ENCODE data around the gene ZC3H13.

The ZC3H13 gene

DNA sequence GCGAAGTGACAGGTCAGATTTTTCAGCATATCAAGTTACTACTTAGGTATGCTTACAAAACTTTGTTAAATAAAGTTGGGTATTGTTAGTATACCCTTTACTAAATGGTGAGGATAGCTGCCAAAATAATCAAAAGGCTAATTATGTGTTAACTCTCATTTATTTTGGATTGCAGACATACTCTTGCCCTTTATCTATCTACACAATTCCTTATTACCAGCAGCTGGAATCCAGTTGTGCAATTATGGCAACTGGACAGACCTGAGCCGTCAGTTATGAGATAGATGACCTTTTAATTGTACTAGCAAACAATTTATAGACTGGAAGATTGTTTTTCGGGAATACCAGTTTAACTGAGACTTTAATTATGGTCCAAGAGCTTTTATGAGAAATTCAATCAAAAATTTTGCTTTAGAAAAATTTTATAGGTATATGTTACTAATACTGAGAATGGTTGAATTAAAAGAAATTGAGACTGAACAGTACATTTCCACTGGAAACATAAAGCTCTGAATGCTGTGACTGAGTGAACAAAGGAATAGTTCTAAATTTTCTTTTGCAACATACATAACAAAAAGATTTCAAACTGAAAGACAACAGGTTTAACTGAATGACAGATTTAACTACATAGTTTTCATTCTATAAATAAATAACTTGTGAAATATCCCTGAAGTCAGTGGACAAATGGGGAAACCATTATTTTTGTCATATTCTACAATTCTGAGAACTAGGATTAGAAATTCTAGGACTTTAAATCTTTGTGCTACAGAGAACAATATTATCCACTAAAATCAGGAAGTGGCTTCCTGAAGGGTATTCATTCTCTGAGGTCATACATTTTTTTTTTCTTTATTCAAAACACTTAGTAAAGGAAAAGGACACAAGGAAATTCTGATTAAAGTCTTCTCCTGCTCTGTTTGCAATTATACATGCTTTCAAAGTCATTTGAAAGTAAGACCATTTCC, 97.4 kb downstream of the ZC3H13 start:
- TF ChIP-seq, protein P1, sequence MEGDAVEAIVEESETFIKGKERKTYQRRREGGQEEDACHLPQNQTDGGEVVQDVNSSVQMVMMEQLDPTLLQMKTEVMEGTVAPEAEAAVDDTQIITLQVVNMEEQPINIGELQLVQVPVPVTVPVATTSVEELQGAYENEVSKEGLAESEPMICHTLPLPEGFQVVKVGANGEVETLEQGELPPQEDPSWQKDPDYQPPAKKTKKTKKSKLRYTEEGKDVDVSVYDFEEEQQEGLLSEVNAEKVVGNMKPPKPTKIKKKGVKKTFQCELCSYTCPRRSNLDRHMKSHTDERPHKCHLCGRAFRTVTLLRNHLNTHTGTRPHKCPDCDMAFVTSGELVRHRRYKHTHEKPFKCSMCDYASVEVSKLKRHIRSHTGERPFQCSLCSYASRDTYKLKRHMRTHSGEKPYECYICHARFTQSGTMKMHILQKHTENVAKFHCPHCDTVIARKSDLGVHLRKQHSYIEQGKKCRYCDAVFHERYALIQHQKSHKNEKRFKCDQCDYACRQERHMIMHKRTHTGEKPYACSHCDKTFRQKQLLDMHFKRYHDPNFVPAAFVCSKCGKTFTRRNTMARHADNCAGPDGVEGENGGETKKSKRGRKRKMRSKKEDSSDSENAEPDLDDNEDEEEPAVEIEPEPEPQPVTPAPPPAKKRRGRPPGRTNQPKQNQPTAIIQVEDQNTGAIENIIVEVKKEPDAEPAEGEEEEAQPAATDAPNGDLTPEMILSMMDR (IDR thresholded peaks at IDR 0.05; ENCODE audit: insufficient read depth, missing control alignments): no peak
- DNase-seq (ENCODE audit: insufficient read length, low spot score) (no peak), FAIRE-seq (no peak)

DNA sequence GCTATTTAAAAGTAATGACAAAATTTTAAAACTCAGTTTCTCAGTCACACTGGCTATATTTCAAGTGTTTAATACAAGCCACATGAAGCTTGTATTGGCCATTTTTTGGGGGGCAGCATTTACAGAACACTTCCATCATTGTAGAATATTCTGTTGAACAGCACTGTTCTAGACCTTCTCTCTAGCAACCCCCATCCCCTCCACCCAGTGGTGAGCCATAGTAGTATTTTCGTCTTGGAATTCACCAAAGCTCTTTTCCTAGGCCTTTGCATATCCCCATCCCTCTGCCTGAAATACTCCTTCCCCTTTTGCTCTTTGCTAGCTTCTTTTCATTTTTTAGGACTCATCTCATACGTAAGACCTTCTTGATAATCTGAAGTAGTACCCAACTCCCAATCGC, 99.5 kb downstream of the ZC3H13 start:
- FAIRE-seq (no peak), DNase-seq (ENCODE audit: insufficient read length, low spot score) (no peak)
- TF ChIP-seq, protein P1 (IDR thresholded peaks at IDR 0.05; ENCODE audit: insufficient read depth, missing control alignments): no peak

DNA sequence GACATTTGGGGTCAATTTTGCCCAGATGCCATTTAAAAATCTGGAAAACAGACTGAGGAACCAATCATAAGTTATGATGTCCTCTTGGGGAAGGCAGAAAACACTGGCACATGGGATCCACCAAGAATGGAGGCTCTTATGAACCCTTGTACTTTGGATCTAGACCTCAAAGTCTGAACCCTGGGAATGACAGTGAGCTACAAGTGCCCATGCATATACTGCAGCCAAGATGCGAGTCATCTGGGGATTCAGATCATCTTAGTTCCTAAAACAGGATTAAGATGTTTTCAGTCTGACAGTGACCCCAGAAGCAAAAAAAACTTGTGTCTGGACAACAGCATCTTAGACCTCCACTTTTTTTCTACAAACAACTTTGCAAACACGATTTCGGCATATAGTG, 100.8 kb downstream of the ZC3H13 start:
- FAIRE-seq: no peak
- TF ChIP-seq, protein P1 (IDR thresholded peaks at IDR 0.05; ENCODE audit: insufficient read depth, missing control alignments): no peak
- no peak for DNase-seq (ENCODE audit: insufficient read length, low spot score)

DNA sequence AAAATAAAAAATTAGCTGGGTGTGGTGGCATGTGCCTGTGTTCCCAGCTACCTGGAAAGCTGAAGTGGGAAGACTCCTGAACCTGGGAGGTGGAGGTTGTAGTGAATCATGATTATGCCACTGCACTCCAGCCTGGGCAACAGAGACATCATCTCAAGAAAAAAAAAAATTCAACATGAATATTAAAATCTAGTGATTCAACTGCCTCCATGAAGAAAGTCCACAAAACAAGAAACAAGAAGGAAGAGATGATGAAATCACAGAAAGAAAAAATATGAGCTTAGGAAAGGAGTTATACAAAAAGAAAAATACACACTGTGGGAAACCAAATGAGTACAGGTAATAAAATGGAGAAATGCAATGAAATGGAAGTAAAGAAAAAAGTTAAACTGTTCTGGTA, 101.4 kb downstream of the ZC3H13 start:
- FAIRE-seq: no peak

DNA sequence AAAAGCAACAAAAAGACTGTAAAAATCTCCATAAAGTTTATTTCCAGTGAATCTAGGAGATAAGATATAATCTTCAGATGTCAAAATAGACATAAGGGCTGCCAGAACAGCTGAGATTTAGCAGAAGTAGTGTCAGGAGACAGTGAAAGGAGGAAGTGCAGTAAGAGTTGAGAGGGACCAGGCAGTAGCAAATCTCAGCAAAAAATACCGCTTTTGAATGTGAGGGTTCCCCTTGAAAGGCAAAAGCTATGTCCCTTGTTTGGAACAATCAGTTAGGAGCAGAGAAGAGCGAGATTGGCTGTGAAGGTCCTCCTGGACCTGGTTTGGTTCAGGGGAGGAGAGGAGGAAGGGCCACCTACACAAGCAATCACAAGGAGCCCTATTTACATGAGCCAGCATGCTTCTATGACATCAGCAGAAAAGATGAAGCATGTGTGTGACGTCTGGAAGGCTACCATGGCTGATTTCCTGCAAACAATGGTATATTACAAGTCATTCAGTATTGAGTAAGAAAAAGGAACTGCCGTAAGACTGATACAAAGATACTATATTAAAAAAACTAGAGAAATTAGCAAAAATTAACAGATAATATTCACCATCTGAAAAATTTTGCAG, 102.1 kb downstream of the ZC3H13 start:
- DNase-seq (ENCODE audit: insufficient read length, low spot score) (no peak), FAIRE-seq (no peak)
- TF ChIP-seq, protein P1 (IDR thresholded peaks at IDR 0.05; ENCODE audit: insufficient read depth, missing control alignments): no peak

More for the DNA sequence above, 101.4 kb downstream of the ZC3H13 start:
- TF ChIP-seq, protein P1 (IDR thresholded peaks at IDR 0.05; ENCODE audit: insufficient read depth, missing control alignments): no peak
- no peak for DNase-seq (ENCODE audit: insufficient read length, low spot score)

DNA sequence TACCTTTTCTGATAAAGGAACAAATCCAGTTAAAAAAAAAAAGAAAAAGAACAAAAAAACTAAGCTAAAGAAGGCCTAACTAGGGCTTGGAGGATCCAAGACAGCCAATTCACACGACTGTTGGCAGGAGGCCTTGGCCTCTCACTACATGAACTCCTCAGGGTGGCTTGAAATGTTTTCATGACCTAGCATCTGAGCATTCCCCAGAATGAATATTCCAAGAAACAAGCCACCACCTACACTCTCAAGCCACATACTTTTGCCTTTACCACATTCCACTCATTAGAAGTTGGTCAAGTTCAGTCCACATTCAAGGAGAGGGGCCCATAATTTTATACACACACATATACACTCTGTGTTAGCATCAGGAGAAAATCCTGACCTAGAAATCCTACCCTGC, 103.4 kb downstream of the ZC3H13 start:
- DNase-seq (ENCODE audit: insufficient read length, low spot score) (no peak), FAIRE-seq (no peak)
- TF ChIP-seq, protein P1 (IDR thresholded peaks at IDR 0.05; ENCODE audit: insufficient read depth, missing control alignments): no peak

DNA sequence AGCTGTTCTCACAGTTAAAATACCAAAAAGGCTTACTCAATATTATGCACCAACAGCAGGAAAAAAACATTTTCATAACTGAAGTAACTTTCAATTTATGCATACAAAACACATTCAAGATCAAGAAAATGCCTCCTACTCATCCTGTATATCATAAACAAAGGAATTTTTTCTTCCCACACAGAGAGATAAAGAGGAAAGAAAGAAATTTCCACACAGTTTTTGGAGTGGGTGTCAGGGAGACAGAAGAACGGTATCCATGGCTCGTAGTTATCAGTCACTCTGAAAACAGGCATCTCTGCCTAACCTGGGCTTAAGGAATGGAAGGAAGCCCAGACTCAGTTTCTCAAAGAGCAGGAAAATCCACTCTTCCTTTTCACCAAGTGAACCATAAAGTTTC, 108.6 kb downstream of the ZC3H13 start:
- TF ChIP-seq, protein P1 (IDR thresholded peaks at IDR 0.05; ENCODE audit: insufficient read depth, missing control alignments): no peak
- no peak for DNase-seq (ENCODE audit: insufficient read length, low spot score)
- no peak for FAIRE-seq
